Liver (tissue), 3 donors: ENCODE results near the gene FAM120B.

Source experiments
- ATF3 ChIP-seq: IDR thresholded peaks from 2 replicates; pipeline ENCODE4 v1.6.1; 2016; ENCODE audit warnings: antibody characterized with exemption
- EGR1 ChIP-seq, 2 donors: IDR thresholded peaks; 2 replicates each; pipeline ENCODE4 v1.6.1; 2016 to 2018; ENCODE audit warnings: antibody characterized with exemption in 2 of 2, low read depth in 2 of 2
- FOXA1 ChIP-seq: IDR thresholded peaks from 2 replicates; pipeline ENCODE4 v1.6.1; 2016; ENCODE audit warnings: antibody characterized with exemption
- HNF4A ChIP-seq, 2 donors: conservative IDR thresholded peaks; 2 replicates each; pipeline ENCODE4 v1.6.1; 2016; ENCODE audit warnings: antibody characterized with exemption in 2 of 2, mild to moderate bottlenecking in 2 of 2
- JUND ChIP-seq, 2 donors: IDR thresholded peaks; 2 replicates each; pipeline ENCODE4 v1.6.1; 2016; ENCODE audit warnings: antibody characterized with exemption in 2 of 2
- TAF1 ChIP-seq: conservative IDR thresholded peaks from 2 replicates; pipeline ENCODE4 v1.6.1; 2016; ENCODE audit warnings: antibody characterized with exemption, mild to moderate bottlenecking
- YY1 ChIP-seq: IDR thresholded peaks from 2 replicates; pipeline ENCODE4 v1.6.1; 2016; ENCODE audit warnings: antibody characterized with exemption, mild to moderate bottlenecking
- TF ChIP-seq, protein P1 (sequence below): fragments of 150-350 bp; IDR thresholded peaks from 2 replicates; pipeline ENCODE4 v1.5.1; 2017; ENCODE audit warnings: improper control_type of control experiment, low read depth, low read length; ENCODE audit not compliant: missing input control
- TF ChIP-seq, protein P2 (sequence below): IDR thresholded peaks from 2 replicates; pipeline ENCODE4 v1.6.1; 2016; ENCODE audit warnings: antibody characterized with exemption, mild to moderate bottlenecking
- donor health status: healthy.
- donor health status: healthy.

DNA sequence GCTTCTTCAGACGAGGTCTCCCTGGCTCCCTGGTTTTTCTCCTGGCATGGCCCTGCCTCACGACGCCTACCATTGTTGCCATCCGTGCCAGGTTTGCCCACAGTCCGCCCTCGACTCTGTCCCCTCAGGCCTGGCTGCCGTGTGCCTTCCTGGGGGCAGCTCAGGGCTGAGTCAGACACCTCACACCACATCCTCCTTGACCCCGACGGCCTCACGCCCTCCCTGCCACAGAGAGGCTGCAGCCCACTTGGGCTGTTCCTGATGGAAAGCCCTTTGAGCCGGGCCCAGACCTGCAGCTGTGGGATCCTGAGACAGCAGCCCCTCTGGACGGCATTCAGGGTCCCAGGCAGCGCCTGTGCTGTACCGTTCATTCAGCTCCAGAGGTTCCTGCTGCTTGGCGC lies 138.3 kb downstream of the FAM120B start:
- no peak for TF ChIP-seq FOXA1
- TF ChIP-seq, protein P1, sequence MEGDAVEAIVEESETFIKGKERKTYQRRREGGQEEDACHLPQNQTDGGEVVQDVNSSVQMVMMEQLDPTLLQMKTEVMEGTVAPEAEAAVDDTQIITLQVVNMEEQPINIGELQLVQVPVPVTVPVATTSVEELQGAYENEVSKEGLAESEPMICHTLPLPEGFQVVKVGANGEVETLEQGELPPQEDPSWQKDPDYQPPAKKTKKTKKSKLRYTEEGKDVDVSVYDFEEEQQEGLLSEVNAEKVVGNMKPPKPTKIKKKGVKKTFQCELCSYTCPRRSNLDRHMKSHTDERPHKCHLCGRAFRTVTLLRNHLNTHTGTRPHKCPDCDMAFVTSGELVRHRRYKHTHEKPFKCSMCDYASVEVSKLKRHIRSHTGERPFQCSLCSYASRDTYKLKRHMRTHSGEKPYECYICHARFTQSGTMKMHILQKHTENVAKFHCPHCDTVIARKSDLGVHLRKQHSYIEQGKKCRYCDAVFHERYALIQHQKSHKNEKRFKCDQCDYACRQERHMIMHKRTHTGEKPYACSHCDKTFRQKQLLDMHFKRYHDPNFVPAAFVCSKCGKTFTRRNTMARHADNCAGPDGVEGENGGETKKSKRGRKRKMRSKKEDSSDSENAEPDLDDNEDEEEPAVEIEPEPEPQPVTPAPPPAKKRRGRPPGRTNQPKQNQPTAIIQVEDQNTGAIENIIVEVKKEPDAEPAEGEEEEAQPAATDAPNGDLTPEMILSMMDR, result no peak
- TF ChIP-seq, protein P2, sequence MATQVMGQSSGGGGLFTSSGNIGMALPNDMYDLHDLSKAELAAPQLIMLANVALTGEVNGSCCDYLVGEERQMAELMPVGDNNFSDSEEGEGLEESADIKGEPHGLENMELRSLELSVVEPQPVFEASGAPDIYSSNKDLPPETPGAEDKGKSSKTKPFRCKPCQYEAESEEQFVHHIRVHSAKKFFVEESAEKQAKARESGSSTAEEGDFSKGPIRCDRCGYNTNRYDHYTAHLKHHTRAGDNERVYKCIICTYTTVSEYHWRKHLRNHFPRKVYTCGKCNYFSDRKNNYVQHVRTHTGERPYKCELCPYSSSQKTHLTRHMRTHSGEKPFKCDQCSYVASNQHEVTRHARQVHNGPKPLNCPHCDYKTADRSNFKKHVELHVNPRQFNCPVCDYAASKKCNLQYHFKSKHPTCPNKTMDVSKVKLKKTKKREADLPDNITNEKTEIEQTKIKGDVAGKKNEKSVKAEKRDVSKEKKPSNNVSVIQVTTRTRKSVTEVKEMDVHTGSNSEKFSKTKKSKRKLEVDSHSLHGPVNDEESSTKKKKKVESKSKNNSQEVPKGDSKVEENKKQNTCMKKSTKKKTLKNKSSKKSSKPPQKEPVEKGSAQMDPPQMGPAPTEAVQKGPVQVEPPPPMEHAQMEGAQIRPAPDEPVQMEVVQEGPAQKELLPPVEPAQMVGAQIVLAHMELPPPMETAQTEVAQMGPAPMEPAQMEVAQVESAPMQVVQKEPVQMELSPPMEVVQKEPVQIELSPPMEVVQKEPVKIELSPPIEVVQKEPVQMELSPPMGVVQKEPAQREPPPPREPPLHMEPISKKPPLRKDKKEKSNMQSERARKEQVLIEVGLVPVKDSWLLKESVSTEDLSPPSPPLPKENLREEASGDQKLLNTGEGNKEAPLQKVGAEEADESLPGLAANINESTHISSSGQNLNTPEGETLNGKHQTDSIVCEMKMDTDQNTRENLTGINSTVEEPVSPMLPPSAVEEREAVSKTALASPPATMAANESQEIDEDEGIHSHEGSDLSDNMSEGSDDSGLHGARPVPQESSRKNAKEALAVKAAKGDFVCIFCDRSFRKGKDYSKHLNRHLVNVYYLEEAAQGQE, result no peak
- no peak for TF ChIP-seq YY1
- no peak for TF ChIP-seq EGR1 (IDR thresholded peaks at IDR 0.05; ENCODE audit: low read depth in 2 of 2)
- no peak for TF ChIP-seq ATF3
- TF ChIP-seq TAF1, result no peak
- no peak for TF ChIP-seq JUND (IDR thresholded peaks at IDR 0.05)
- TF ChIP-seq HNF4A (conservative IDR thresholded peaks at IDR 0.05), result no peak
